GM19324 (cell line): ENCODE results near the gene NR2F2.

Experiments used
- ATAC-seq: cut with Tn5 transposase; IDR thresholded peaks from one replicate; pipeline ENCODE4 v1.9.1; 2021; ENCODE audit warnings: mild to moderate bottlenecking, moderate library complexity; ENCODE audit not compliant: unreplicated experiment, low FRiP score

The NR2F2 gene

DNA sequence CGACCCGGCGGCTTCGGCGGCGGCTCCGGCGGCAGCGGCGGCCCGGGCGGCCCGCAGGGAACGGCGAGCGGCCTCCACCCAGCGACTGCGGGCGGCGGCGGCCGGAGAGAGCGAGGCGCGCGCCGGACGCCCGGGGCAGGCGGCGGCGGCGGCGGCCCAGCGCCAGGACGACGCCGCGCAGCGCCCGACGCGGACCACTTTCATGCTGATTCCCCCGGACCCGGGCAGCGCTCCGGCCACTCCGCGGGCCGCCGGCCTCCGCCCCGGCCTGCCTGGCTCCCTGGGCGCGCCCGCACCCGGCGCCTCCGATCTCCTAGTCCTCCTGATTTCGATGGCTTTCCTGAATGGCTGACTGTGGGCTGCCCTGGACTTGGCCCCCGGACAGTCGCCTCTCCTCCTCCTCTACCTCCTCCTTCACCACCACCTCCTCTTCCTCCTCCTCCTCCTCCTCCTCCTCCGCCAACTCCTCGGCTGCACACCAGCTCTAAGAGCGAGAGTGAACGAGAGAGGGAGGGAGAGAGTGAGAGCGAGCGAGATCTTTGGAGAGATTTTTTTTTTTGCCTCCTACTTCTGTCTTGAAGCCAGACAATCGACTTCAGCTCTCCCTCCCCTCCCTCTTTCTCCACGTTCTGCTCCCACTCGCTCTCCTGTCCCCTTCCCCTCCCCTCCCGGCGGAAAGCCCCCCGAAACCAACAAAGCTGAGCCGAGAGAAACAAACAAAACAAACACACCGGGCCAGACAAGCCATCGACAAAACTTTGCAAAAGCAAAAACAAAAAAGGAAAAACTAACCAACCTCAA, 844 bp downstream of the NR2F2 start:
- peak; percentile 2 for ATAC-seq

DNA sequence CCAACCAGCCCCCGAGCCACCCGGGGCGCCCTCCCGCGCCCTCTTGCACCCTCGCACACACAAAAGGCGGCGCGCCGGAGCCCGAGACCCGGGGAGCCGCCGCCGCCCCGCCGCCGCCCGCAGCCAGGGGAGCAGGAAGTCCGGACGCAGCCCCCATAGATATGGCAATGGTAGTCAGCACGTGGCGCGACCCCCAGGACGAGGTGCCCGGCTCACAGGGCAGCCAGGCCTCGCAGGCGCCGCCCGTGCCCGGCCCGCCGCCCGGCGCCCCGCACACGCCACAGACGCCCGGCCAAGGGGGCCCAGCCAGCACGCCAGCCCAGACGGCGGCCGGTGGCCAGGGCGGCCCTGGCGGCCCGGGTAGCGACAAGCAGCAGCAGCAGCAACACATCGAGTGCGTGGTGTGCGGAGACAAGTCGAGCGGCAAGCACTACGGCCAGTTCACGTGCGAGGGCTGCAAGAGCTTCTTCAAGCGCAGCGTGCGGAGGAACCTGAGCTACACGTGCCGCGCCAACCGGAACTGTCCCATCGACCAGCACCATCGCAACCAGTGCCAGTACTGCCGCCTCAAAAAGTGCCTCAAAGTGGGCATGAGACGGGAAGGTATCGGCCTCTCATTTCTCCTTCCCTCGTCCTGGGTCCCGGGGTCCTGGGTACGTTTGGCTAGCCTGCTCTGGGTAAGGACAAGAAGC, 1.6 kb downstream of the NR2F2 start:
- no peak for ATAC-seq

DNA sequence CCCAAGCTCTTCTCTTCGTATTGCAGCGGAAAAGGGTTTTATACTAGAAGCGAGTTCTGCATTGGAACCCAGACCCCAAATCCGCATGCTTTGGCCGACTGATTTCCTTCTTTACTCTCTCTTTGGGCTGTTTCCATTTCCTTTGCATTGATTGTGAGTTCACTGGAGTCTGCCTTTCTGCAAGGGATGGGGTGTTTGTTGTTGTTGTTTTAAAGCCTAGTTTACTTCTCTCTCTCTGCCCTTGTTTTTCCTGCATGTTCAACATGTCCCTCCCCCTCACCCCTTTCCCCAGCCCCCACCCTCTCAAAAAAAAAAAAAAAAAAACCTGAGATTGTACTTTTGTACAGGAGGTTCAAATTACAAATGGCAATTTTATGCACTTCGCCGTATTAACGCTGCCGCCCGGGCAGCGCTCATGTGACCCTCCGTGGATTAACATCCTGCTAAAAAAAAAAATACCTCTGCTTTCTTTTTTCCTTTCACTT, 2.2 kb downstream of the NR2F2 start:
- ATAC-seq: no peak

DNA sequence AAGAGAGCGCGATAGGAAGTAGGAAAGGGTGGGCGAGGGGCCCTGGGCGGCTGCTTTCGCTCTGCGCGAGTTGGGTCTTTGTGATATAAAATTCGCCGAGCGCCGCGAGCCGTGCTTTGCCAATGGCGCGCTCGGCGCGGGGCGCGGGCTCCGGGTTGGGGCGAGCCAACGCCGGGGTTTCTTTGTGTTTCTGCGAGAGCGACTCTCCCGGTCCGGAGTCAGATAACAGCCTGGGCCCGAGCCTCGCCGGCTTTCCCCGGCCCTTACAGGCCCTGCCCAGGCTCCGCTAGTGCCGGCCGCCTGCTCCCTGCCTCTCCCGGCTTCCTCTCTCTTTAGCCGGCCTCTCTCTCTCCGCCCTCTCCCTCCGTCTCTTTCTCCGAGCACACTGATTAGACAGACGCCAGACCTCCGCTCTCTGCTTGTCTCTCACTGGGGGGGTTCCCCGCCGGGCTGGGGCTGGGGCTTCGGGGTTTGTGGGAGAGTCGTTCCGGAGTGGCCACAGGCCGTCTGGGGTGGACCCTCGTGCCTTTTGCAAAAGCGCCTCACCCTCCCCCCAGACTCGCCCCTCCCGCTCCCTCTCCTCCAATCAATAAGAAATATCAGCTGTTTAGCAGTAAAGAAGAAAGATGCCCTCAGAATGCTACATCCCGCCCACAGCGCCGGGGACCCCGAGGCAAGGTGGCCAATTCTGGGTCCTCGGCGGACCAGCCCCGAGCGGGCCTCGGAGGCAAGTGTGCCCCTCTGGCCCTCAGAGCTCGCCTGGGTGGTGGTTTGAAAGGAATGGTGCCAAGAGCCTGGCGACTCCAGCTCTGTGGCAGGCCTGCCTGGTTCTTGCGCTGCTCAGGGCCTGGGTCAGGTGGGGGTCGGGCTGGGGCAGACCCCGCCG, 2.9 kb downstream of the NR2F2 start:
- no peak for ATAC-seq

DNA sequence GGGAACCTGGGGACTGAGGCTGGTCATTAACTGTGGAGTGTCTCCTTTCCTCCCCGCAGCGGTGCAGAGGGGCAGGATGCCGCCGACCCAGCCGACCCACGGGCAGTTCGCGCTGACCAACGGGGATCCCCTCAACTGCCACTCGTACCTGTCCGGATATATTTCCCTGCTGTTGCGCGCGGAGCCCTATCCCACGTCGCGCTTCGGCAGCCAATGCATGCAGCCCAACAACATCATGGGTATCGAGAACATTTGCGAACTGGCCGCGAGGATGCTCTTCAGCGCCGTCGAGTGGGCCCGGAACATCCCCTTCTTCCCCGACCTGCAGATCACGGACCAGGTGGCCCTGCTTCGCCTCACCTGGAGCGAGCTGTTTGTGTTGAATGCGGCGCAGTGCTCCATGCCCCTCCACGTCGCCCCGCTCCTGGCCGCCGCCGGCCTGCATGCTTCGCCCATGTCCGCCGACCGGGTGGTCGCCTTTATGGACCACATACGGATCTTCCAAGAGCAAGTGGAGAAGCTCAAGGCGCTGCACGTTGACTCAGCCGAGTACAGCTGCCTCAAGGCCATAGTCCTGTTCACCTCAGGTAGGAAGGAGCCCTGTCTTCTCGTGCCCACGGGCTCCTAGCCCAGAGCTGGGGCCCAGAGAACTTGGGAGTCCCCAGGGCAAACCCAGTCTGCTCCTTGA, 3.7 kb downstream of the NR2F2 start:
- no peak for ATAC-seq

DNA sequence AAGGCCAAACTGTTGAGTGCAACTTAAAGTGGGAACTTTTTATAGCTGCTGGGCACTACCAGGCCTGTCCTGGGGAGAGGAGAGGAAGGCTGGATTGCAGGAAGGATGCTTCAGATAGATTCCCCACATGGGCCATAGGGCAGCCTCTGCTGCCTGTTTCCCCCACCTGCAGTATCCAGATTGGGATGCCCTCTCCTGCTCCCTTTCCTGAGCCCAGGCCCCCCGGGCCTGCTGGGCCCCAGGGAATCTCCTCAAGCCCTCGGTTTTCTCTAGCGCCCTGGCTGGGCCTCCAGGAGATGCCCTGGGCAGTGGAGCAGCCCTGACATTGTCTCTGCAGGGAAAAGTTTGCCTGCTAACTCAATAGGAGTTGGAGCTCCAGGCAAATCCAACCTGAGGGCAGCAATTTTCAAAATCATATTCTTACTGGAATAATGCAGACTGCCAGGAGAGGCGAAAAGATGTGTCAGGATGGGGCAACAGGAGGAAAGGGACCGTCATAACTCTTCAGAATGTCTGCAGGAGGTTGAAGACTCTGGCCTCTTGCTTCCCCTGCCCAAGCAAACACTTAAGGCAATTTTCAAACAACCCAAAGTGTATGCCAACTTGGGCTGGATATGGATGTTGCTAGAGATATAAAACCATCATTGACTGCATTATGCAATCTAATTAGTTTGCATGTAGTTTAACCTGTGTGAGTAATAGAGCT, 4.4 kb downstream of the NR2F2 start:
- no peak for ATAC-seq

DNA sequence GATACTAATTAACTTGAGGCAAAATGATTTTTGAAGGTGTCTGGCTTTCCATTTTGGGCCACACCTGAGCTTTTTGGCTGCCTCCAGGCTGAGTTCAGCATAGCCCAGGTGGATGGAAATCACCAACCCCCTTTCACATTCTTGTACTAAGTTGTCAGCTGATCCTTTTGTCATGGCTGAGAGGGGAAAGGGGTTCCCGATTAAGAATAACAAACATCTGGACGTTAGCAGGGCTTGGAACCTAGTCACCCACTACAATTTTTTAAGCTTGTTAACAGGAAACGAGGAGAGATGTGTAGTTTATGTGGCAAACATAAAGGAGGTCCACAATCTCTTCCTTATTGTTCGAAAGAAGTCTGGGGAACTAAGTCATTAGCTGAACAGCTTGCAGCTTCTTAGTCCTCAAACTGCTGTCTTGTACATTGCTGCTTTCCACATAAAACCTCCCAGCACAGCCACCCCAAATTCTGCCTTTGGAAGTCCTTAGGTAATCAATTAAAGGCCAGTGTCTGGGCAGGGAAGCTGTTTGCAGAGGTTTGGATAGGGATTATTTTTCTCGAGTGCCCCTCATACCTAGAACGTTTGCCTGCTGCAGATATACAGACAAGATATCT, 5.0 kb downstream of the NR2F2 start:
- ATAC-seq: no peak

DNA sequence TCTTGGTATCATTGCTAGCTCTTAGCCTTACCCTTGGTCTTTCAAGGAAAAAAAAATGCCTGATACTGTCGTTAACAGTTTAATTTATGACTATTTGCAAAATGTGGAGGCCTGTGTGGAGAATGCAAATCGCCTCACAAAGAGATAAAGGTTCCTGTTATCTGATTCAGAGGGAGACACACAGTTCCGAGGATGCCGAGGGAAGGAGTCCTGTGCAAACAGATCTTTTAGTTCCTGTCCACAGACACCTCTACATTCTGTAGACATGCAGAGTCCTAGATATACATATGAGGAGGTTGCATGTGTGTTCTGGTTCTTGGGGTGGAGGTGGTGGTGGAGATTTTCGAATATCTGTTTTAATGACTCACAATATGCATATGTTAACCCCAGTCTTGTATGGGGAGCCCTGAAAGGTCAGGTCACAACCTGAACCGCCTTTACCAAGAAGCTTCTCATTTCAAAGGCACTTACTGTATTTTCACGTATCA, 5.7 kb downstream of the NR2F2 start:
- ATAC-seq: no peak

DNA sequence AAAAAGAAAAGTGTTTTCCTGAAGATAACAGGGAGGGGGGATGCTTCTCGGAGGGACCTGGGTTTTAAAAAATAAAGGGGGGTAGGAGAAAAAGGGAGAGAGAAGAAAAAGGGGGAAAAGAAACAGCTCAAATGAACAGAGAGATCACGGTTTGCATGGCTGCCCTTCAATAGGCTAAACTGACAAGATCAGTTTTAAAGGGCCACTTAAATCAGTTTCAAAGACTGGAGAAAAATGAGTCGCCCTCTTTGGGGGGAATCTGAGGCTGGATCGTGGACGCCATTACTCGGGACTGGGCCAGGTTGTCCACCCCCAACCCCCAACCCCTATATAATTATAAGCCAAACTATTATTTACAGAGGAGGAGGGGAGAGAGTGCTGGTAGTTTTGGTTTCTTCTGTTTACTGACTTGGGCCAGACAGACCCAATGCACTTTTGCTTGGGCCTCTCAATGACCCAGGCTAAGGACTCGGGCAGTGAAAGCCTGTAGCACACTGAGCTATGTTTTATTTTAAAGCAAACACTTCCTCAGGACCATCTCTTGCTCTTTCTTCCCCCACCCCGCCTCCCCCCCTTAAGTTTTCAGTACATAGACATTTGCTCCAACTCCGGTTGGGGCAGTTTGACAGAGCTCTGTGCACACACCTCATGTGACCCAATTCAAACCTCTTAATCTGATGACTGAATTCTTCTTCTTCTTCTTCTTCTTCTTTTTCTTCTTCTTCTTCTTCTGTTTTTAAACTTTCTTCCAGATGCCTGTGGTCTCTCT, 6.3 kb downstream of the NR2F2 start:
- ATAC-seq: no peak

DNA sequence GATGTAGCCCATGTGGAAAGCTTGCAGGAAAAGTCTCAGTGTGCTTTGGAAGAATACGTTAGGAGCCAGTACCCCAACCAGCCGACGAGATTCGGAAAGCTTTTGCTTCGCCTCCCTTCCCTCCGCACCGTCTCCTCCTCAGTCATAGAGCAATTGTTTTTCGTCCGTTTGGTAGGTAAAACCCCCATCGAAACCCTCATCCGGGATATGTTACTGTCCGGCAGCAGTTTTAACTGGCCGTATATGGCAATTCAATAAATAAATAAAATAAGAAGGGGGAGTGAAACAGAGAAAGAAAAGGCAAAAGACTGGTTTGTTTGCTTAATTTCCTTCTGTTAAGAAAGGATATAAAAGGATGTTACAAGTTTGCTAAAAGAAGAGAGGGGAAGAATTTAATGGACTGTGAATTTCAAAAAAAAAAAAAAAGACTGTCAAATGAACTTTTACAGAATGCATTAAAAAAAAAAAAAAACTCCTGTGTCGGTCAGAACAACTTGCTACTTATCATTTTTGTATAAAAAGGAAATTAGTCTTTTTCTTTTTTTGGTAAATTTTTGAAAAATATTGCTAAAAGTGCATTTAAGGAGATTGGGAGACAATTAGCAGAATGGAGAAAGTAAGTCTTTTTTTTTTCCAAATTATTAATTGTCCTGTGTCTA, 7.0 kb downstream of the NR2F2 start:
- ATAC-seq: no peak

DNA sequence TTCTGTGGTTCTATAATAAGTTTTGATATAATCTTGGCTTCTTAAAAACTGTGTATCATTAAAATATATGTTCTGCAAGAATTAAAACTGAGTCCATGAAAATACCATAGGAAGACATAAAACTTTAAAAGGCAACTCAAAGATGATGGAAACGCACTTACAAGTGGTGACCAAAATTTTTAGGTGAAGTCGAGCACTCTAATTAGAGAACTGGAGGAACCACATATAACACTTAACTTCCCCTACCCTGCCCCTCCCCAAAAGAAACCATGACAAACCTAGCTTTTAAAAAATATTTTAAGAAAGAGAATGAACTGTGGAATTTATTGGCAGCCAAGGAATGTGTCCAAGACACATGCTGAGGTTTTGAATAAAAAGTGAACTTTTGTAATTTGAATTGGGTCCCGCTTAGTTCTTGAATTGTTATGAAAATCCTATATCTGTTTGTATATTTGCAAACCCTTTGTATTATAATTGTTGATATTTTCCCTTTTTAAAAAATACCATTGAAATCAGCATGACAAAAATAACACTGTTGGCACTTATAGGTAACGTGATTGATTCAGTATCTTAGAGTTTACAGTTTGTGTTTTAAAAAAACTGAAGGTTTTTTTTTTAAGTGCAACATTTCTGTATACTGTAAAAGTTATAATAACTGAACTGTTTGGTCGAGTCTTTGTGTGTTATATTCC, 7.7 kb downstream of the NR2F2 start:
- no peak for ATAC-seq

DNA sequence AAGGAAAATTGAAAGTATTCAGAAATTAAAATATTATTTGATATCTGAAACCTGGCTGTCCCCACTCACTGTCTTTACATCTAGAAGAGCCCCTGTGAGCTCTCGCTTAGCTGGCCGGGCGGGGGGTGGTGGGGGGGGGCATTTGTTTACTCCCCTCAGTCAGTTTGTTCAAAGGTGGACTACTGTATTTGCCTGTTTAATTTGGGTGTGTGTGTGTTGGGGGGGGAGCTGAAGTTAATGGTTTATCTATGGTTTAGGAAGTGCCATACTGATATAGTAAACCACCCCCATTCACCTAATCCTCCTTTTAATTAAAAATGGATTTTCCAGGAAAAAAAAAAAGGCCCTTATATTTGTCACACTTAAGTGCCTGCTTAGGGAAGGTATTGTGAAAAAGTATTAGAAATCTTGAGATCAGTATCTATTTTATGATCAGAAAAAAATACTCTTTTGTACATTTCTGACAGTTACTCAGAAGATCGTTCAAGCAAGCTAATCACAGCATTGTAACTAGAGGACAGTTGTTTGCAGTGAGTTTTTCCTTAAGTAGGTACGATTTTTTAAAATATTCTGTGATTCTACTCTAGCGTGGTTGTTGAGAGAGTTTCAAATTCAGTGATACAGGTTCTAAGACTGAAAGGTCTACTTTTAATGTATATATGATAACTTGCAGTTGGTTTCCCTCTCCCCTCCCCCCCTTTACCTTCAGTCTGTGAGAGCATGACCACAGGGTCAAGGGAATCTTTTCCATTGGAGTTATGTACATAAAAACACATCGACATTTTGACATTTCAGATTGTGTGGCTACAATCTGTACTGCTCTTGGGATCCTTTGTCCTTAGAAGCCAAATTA, 8.5 kb downstream of the NR2F2 start:
- no peak for ATAC-seq

DNA sequence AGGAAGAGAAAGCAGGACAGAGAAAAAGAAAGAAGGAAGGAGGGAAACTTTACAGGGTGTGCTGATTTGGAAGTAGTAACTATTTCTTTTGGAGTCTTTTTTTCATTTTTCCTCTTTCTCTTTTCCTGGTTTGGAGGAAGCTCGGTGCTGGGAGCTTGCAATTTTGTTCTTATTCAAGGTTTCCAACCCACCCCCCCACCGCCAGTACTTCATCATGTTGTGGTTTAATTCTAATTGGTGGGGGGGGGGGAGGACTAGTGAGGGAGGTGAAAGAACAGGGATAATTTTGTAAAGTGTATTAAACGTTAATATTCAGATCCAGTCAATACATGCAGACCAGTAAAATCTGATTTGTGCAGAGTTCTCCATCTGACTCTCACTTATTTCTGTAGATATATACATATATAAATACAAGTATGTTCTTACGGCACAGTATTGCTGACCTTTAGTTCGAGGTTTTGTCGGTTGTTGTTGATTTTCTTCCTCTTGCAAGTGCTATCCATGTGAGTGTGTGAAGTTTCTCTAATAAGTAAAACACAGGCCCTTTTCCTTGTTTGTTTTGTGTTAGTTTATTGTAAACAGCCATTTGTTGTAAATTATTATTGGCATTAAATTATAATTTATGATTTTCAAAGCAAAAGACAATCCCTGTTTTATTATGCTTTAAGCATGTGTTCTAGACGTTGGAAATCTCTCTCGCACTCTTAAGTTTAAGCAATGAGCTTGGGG, 9.3 kb downstream of the NR2F2 start:
- no peak for ATAC-seq

DNA sequence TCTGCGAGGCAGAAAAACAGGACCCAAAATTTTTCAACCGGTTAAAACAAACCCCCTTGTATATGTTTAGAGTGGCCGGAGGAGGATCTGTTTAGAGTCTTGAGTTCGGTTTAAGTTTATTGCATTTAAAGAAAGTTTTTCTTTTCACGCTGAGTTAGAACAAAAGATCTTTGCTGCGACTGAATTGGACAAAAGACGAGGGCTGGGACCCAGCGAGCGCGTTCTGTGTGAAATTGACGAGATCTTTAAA, 9.8 kb downstream of the NR2F2 start:
- ATAC-seq: no peak

DNA sequence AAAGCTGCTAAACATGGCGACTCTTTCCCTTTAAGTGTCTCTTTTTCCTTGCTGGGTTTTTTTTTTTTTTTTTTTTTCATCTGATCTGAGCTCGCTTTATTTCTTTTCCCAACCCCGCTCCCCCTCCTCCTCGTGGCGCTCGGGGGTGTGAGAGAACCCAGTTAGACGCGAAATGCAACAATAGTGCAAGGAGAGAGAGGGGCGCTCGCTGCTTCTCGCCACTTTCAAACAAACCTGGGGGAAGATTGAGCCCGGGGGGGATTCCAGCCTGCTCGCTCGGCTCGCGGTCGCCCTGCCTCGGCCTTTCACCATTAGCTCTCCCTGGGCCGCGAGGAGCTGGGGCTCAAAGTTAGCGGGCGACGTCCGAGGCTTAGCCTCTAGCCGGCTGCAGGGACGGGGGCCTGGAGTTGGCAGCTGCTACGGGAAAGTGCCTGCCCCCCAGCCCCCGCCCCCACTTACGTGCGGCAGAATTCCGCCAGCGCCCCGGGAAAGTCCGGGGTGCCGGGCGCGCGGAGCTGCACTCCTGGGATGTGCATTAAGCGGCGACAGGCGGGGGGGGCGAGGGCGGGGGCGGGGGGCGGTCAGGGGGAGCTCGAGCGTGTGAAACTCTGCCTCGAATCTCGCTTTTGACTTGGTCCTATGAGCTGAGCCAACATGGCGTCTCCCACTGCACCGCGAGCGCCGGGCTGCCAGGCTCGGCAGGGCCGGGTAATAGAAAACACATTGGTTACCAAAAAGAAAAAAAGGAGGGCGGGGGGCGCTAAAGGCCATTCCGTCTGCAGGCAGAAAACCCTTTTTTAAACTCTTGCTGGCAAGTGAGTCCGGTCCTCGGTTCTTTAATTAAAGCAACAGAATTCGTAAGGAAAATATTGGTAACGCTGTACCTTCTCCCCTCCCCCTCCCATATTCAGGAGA, 10.4 kb downstream of the NR2F2 start:
- no peak for ATAC-seq
